Vagina (tissue), 2 donors: Measurements from ENCODE around the gene CCDC180. TPM values are rescaled to one million over a fixed set of nuclear protein-coding genes. Genes with fewer than 3 reads are reported as not detected.

Experiments
- DNase-seq, 2 donors: peaks; one replicate each; pipeline ENCODE4 v3.0.0-alpha.2; 2017; ENCODE audit errors: extremely low spot score in 2 of 2
- H3K27ac ChIP-seq: fragments of 200-600 bp; sonication (generic); one replicate; pipeline ENCODE4 v1.5.1; 2019
- H3K27me3 ChIP-seq: fragments of 200-600 bp; sonication (generic); one replicate; pipeline ENCODE4 v1.5.1; 2019
- H3K36me3 ChIP-seq, 2 donors: fragments of 200-600 bp; sonication (generic); one replicate each; pipeline ENCODE4 v1.5.1; 2017 to 2019
- H3K4me1 ChIP-seq: fragments of 200-600 bp; sonication (generic); one replicate; pipeline ENCODE4 v1.5.1; 2019
- H3K4me3 ChIP-seq, 2 donors: fragments of 200-600 bp; sonication (generic); 1 replicate in 1 of 2; 2 replicates in 1 of 2; pipeline ENCODE4 v1.5.1; 2016 to 2019
- H3K9me3 ChIP-seq: fragments of 200-600 bp; sonication (generic); one replicate; pipeline ENCODE4 v1.5.1; 2019
- CTCF ChIP-seq, 3 experiments: fragments of 450-650 bp in 2 of 3; fragments of 200-600 bp in 1 of 3; sonication (generic) in 1 of 3; IDR thresholded peaks; one replicate each; pipeline ENCODE4 v1.5.1; 2017 to 2019; ENCODE audit warnings: antibody characterized with exemption in 3 of 3, mild to moderate bottlenecking in 2 of 3, moderate library complexity in 2 of 3
- POLR2A ChIP-seq, 2 donors: fragments of 450-650 bp; IDR thresholded peaks; one replicate each; pipeline ENCODE4 v1.6.1; 2017; ENCODE audit warnings: antibody characterized with exemption in 2 of 2, mild to moderate bottlenecking in 2 of 2, moderate library complexity in 2 of 2
- POLR2AphosphoS5 ChIP-seq, 2 donors: sonication (generic); formaldehyde crosslinking; IDR thresholded peaks; one replicate each; pipeline ENCODE4 v1.9.0; 2017; ENCODE audit warnings: antibody characterized with exemption in 2 of 2, mild to moderate bottlenecking in 2 of 2, low read depth in 1 of 2; ENCODE audit not compliant: insufficient read depth in 1 of 2
- intact Hi-C: fragments of 100-400 bp; cut with DNase I; formaldehyde crosslinking; loops from one replicate; pipeline ENCODE4 v1.15.1; 2023
- total RNA-seq: library from RNA; depleted of rRNA; stranded (reverse); fragments of >200 nt; gene quantifications from one replicate; pipeline ENCODE4 v1.2.3, GENCODE V29; 2016

Gene CCDC180
- total RNA-seq, 1 donor from 2014 or later: 7.6 TPM

DNA sequence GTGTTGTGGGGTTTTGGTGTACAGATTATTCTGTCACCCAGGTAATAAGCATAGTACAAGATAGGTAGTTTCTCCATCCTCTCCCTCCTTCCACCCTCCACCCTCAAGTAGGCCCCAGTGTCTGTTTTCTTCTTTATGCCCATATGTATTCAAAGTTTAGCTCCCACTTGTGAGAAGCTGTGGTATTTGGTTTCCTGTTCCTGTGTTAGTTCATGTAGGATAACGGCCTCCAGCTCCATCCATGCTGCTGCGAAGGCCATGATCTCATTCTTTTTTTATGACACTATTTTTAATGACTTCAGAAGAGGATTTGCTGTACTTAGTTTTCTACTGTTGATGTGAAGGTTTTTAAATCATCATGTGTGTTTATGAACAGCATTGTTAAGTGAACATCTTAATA, 11.9 kb downstream of the CCDC180 start:
- DNase-seq: no peak
- intact Hi-C loops: no loop called here
- Histone ChIP-seq H3K27ac (no peak overlapping the region), H3K27me3 (no peaks in the 10 kb centered on the region), H3K9me3 (no peaks in the 10 kb centered on the region), H3K4me1 (no peaks in the 10 kb centered on the region), H3K4me3 (no peak overlapping the region), H3K36me3 (peaks cover 0 to 8% of the 10 kb centered on the region in 2 donors)
- TF ChIP-seq POLR2AphosphoS5 (IDR thresholded peaks at IDR 0.05; ENCODE audit: insufficient read depth in 1 of 2, low read depth in 1 of 2): no peak
- no peak for TF ChIP-seq POLR2A (IDR thresholded peaks at IDR 0.05)
- no peak for TF ChIP-seq CTCF (IDR thresholded peaks at IDR 0.05)

GRCh38 chr9:97320080-97320642, 12.7 kb downstream of the CCDC180 start:
- TF ChIP-seq POLR2AphosphoS5 (IDR thresholded peaks at IDR 0.05; ENCODE audit: insufficient read depth in 1 of 2, low read depth in 1 of 2): no peak
- no peak for TF ChIP-seq POLR2A (IDR thresholded peaks at IDR 0.05)
- no peak for TF ChIP-seq CTCF (IDR thresholded peaks at IDR 0.05)
- DNase-seq: no peak
- intact Hi-C loops: no loop called here

GRCh38 chr9:97321251-97321650, 13.8 kb downstream of the CCDC180 start:
- no peak overlapping the region for H3K4me3 ChIP-seq
- peaks cover 0 to 5% of the 10 kb centered on the region in 2 donors for H3K36me3 ChIP-seq
- intact Hi-C loops: no loop called here
- no peaks in the 10 kb centered on the region for H3K4me1 ChIP-seq
- no peaks in the 10 kb centered on the region for H3K27me3 ChIP-seq
- H3K9me3 ChIP-seq: no peaks in the 10 kb centered on the region
- TF ChIP-seq POLR2A (IDR thresholded peaks at IDR 0.05) (no peak), POLR2AphosphoS5 (IDR thresholded peaks at IDR 0.05; ENCODE audit: insufficient read depth in 1 of 2, low read depth in 1 of 2) (no peak), CTCF (IDR thresholded peaks at IDR 0.05) (no peak)
- no peak for DNase-seq
- H3K27ac ChIP-seq: no peak overlapping the region

More at GRCh38 chr9:97320080-97320642, 12.7 kb downstream of the CCDC180 start:
- peaks cover 0 to 5% of the 10 kb centered on the region in 2 donors for H3K36me3 ChIP-seq
- H3K27me3 ChIP-seq: no peaks in the 10 kb centered on the region
- H3K27ac ChIP-seq: no peak overlapping the region
- H3K9me3 ChIP-seq: no peaks in the 10 kb centered on the region
- no peaks in the 10 kb centered on the region for H3K4me1 ChIP-seq
- H3K4me3 ChIP-seq: no peak overlapping the region

DNA sequence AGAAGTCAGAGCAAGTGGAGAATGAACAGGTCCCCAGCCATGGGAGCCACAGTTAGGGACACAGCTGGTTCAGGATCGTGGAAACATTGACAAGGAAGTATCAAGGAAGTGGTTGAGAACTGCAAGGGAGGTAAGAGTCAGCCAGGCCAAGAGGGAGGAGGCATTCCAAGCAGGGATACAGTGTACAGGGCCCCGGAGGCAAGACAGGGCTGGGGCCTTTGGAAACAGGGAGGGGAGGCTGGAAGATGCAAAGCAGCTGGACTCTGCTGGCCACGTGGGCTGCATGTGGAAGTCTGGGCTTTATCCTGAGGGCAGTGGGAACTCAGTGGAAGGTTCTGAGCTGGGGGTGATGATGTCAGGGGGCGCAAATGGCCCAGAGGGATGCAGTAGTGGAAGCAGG, 14.2 kb downstream of the CCDC180 start:
- Histone ChIP-seq H3K36me3 (peaks cover 0 to 5% of the 10 kb centered on the region in 2 donors), H3K27me3 (no peaks in the 10 kb centered on the region), H3K27ac (no peak overlapping the region), H3K4me1 (no peaks in the 10 kb centered on the region), H3K4me3 (no peak overlapping the region), H3K9me3 (no peaks in the 10 kb centered on the region)
- DNase-seq: no peak
- intact Hi-C loops: no loop called here
- TF ChIP-seq POLR2AphosphoS5 (IDR thresholded peaks at IDR 0.05; ENCODE audit: insufficient read depth in 1 of 2, low read depth in 1 of 2) (no peak), CTCF (IDR thresholded peaks at IDR 0.05) (no peak), POLR2A (IDR thresholded peaks at IDR 0.05) (no peak)

DNA sequence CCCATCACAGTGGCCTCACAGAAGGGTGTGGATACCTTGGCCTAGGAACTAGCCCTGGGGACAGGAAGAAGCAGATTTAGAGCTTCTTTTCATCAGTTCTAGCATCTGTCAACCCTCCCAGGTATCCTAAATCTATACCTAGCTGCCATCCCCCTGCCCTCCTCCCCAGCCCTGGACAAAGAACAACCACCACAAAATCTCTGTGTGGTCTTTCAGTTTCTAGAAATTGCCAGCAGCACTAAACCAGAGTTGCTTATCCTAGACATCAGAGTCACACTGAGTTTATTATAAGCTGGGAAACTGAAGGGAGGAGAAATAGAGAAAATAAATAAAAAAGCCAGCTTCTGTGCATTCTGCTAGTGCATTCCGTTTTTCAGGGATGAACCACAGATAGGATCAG, 14.6 kb downstream of the CCDC180 start:
- H3K27ac ChIP-seq: no peak overlapping the region
- TF ChIP-seq CTCF (IDR thresholded peaks at IDR 0.05): no peak
- no peak for TF ChIP-seq POLR2AphosphoS5 (IDR thresholded peaks at IDR 0.05; ENCODE audit: insufficient read depth in 1 of 2, low read depth in 1 of 2)
- TF ChIP-seq POLR2A (IDR thresholded peaks at IDR 0.05): no peak

More for the DNA sequence above, 14.6 kb downstream of the CCDC180 start:
- Histone ChIP-seq H3K27me3 (no peaks in the 10 kb centered on the region), H3K4me1 (no peaks in the 10 kb centered on the region), H3K36me3 (peaks cover 0 to 5% of the 10 kb centered on the region in 2 donors), H3K4me3 (no peak overlapping the region), H3K9me3 (no peaks in the 10 kb centered on the region)
- intact Hi-C loops: no loop called here
- DNase-seq: no peak
